ENCODE data around the gene NTRK1.
"Not testable (repeated sequence)": the region's sequence is repeated elsewhere in the genome, so short reads cannot be mapped to it uniquely, and the experiment has no call there.

The NTRK1 gene

DNA sequence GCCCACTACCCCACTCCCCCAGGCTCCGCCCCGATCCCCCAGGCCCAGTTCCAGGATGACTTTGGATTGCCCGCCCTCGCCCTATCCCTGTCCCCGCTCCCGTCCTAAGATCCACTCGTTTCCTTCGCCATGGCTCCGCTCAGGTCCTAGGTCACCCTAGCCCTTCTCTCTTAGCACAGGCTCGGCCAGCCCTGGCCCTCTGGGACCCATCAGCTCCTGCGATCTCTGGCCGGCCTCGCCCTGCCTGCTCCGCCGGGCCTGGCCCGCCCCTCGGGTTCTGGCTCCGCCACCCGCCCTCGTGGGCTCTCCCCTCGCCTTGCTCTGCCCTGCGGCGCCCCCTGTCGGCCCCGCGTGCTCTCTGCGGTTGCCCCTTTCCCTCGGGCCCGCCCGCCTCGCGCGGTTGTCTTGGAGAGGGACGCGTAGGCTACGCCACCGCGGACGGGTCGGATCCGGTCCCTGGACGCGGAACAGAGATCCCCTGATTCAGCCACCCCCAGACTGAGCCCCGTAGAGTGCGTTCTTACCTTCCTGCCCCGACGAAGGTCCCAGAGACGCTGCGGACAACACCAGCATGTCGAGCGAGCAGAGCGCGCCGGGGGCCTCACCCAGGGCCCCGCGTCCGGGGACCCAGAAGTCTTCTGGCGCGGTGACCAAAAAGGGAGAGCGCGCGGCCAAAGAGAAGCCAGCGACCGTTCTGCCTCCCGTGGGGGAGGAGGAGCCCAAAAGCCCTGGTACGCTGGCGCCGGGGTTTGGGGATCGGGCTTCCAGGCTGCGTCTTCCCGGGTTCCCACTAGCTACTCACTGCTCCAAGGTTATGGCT is 59.8 kb downstream of the NTRK1 start, which contains the start of gene LRRC71:
Gene LRRC71 (plus strand): TSS at position 400 of the 820 bp plus-strand sequence. CDS start 172 bp downstream, at position 572.
- DNase-seq: peak; percentile 93

- no peak for DNase-seq
Observed at GRCh38 chr1:156921053-156921529, 60.4 kb downstream of the NTRK1 start.

DNA sequence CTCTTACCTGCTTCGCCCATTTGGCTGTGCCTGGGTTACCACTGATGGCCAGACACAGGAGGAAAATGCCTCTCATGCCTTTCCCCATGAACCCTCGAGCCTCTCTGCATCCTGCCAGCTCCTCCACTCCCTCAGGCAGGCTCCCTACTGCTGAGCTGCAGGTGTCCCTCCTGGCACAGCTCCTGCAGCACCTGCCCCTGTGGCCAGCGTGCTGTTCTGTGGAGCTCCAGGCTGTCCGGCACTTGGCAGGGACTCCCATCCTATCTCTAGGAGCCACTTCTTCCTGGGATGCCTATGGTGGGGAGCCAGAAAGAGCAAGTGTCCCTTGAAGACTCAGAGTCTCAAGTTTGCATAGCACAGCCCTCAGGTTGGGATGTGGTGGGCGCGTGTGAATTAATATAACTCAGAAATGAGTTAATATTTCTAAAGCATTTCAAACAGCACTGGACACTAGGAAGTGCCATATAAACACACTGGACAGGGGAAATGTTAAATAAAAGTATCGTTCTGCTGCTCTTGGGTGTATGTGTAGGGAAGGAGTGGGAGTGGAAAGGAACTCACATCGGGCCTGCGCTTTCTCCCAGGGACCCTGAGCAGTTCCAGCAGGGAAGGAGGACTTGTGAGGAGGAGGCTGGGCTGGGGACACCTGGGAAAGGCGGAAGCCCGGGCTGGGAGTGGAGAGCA is 62.5 kb downstream of the NTRK1 start:
- no peak for DNase-seq

DNA sequence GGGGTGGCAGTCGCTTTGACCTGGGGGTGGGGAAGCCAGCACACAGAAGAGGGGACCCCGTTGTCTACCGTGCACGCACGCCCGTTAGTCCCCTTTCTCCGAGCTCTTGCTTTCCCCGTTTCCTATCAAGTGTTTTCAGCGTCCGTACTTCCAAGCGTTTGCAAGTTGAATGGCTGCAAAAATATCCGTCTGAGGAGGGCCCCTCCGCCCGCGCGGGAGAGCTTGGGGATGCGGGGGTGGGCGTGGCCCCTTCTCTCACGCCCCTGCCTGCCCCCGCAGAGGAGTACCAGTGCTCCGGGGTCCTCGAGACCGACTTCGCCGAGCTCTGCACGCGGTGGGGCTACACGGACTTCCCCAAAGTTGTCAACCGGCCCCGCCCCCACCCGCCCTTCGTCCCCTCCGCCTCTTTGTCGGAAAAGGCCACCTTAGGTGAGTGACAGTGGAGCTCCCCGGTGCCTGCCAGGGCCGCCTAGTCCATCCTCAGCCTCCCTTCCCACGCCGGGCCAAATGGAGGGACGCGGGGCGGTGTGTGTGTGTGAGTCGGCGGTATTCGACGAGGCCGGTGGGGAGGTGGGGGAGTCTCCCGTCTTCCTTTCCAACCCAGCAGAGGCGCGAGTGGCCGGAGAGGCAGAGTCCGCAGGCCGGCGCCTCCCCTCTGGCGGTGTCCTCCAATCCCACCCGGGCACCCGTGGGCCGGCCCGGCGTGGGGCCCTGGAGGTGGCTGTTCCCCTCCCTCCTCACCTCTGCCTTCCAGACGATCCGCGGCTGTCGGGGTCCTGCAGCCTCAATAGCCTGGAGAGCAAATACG is 63.2 kb downstream of the NTRK1 start:
- DNase-seq: no peak

DNA sequence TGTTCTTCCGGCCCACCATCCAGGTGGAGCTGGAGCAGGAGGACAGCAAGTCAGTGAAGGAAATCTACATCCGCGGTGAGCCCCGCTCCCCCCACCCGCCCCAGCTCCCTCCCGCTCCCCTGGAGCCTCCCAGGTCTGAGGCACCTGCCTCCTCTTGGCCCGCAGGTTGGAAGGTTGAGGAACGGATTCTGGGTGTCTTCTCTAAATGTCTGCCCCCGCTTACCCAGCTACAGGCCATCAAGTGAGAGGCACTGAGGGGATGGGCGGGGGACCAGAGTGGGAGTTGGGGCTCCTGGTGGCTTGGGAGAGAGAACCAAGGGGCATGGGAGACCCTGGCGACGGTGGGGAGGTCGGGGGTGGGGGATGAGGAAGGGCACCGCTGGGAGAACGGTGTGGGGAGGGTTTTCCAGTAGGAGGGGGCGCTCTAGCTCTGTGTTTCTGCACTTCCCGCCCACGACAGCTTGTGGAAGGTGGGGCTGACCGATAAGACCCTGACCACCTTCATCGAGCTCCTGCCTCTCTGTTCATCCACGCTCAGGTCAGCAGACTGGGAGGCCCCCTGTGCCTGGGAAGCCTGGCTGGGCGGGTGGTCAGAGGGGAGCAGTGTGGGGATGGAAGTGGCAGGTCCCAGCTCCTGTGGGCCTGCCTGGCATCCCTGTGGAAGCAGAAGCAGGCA is 64.0 kb downstream of the NTRK1 start:
- no peak for DNase-seq

GRCh38 chr1:156925154-156926010 is 64.7 kb downstream of the NTRK1 start:
- no peak for DNase-seq

- peak; percentile 97 for DNase-seq
Observed at GRCh38 chr1:156926175-156926574, 65.5 kb downstream of the NTRK1 start.

DNA sequence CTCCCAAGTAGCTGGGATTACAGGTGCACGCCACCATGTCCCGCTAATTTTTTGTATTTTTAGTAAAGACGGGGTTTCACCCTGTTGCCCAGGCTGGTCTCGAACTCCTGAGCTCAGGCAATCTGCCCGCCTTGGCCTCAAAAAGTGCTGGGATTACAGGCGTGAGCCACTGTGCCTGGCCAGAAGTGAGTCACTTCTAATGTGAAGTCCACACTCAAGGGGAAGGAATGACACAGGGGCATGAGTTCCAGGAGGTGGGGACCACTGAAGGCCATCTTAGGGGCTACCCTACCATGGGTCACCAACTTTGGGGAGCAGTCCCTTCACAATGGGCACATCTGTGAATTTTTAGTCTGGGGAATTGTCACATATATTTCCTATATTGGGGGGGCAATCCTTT is 66.0 kb downstream of the NTRK1 start:
- not testable (repeated sequence) for DNase-seq

DNA sequence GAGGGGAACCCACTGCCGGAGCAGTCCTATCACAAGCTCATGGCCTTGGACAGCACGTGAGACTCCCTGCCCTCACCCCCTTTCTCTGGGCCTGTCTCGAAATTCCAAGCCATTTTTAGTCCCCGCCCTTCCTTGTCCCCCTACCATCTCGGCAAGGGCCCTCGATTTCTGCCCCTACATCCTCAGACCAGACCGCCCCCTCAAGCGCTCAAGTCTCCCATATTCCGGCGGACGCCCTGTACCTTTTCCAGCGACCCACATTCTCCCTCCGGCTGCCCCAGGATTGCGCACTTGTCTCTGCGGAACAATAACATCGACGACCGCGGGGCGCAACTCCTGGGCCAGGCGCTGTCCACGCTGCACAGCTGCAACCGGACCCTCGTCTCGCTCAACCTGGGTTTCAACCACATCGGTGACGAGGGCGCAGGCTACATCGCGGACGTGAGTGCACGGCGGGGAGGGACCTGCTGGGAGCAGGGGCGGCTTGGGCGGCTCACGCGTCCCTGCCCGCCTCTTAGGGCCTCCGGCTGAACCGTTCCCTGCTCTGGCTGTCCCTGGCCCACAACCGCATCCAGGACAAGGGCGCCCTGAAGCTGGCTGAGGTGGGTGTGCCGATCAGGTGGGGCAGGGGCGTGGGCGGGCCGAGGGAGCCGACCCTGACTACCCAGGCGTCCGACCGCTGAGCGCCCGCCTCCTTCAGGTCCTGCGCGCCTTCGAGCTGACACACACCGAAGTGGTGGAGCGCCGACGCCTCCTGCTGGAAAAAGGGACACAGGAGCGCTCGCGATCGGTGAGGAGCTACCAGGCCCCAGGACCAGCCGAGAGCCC is 66.8 kb downstream of the NTRK1 start:
- DNase-seq: peak; percentile 91

DNA sequence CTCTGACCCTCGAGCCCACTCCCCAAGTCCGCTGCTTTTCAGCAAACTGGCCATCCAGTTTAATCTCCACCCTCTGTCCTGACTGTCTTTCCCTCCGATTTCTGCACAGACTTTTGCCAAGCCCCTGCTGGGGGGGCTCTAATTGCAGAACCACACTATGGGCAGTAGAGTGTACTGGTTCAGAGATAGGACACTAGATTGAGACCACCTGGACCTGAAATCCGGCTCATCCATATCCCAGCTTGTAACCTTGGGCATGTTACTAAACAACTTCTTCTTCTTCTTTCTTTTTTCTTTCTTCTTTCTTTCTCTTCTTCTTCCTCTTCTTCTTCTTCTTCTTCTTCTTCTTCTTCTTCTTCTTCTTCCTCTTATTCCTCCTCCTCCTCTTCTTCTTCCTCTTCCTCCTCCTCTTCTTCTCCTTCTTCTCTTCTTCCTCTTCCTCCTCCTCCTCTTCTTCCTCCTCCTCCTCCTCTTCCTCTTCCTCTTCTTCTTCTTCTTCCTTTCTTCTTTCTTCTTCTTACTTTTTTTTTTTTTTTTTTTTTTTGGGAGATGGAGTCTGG is 67.5 kb downstream of the NTRK1 start:
- no peak for DNase-seq

GRCh38 chr1:156929596-156930238 is 69.1 kb downstream of the NTRK1 start:
- DNase-seq: no peak

GRCh38 chr1:156930483-156930882 is 69.8 kb downstream of the NTRK1 start:
- DNase-seq: no peak
